Measurements from ENCODE around the gene CD68.
A peak's percentile ranks its signal among the peaks of the same experiment; 100 is the strongest.
"Not testable (repeated sequence)": the region's sequence is repeated elsewhere in the genome, so short reads cannot be mapped to it uniquely, and the experiment has no call there.

The CD68 gene

GRCh38 chr17:7580604-7581575, 1.5 kb downstream of the CD68 start:
- DNase-seq (ENCODE audit: low spot score): peak; percentile 66

- DNase-seq (ENCODE audit: low spot score): no peak
Measured at GRCh38 chr17:7582396-7583252, 3.2 kb downstream of the CD68 start.

GRCh38 chr17:7583253-7584109, 4.0 kb downstream of the CD68 start, which contains the start of gene MPDU1:
TSS of gene MPDU1 (plus strand) at chr17:7583852. CDS start at chr17:7583863, 11 bp downstream.
- DNase-seq (ENCODE audit: low spot score): peak; percentile 95

DNA sequence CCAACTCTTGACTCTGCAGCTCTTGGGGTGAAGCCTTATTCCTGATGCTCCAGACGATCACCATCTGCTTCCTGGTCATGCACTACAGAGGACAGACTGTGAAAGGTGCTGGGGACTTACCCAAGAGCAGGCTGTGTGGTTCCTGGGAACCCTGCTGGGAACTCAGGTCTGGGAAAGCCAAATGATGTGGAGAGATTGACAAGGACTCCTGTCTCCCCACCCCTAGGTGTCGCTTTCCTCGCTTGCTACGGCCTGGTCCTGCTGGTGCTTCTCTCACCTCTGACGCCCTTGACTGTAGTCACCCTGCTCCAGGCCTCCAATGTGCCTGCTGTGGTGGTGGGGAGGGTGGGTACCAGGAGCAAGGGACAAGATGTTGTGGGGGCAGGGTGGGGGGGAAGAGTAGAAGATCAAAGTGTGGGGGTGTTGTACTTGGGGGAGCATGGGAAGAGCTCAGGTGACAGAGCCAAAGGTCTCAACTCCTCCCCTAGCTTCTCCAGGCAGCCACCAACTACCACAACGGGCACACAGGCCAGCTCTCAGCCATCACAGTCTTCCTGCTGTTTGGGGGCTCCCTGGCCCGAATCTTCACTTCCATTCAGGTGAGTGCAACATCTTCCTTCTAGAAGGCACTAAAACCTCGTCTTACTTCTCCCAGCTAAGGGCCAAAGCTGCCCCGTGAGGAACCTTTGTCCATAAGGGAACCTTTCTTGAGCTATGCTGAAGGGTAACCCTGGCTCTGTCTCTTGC, 7.4 kb downstream of the CD68 start:
- peak; percentile 67 for DNase-seq (ENCODE audit: low spot score)

DNA sequence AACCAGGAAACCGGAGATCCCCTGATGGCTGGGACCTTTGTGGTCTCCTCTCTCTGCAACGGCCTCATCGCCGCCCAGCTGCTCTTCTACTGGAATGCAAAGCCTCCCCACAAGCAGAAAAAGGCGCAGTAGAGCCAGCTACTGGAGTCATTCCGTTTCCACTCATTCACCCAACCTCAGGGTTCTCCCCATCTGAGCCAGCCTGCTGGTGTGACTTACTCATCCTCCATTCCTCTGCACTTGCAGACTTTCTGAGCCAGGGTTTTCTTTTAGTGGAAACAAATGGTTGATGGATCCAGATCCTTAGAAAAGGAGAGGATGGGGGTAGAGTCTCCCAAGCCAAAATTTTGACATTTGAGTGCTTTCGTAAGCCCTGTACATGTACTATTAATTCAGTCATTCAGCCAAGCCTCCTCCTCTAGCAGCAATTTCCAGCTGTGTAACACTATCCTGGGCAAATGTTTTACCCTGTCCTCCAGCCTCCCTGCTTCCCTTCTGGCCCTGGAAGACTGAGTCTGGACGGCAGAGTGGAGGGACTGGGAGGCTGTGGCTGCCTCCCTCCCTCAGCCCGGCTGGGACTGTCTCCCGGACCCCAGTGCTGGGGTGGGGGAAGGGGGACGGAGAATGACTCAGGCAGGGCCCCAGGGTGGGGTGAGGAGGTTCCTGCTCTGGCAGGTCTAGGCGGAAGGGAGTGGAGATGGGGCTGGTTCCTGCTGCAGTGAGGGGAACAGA, 8.1 kb downstream of the CD68 start:
- no peak for DNase-seq (ENCODE audit: low spot score)

DNA sequence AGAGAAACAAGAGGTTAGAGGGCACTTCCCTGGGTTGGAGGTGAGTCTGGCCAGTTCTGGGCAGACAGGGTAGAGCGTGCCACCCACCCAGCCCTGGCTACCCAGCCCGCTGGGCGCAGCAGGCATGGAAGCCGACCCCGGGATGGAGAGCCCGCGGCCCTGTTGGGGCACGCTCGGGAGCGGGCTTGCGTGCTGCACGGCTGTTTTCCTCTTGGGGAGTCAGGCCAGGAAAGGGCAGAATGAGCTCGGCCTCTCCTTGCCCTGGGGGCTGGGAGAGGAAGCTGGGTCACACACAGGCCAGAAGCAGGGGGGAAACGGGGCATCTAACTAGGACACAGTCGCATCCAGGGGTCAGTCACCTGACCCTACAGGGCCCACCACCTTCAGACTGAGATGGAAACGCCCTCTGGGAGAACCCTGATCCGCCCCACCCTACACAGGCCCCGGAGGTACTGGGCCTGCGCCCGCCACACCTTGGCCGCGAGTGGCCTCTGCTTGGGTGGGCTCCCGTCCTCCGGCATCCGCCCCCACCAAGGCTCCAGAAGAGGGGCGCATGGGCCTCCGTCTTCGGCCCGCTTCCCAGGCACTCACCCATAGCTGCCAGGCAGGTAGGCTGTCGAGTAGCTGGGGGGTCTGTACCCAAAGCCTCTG, 9.2 kb downstream of the CD68 start:
- no peak for DNase-seq (ENCODE audit: low spot score)

GRCh38 chr17:7589204-7589868, 9.9 kb downstream of the CD68 start:
- DNase-seq (ENCODE audit: low spot score): peak; percentile 84

GRCh38 chr17:7589891-7590691, 10.7 kb downstream of the CD68 start, which contains the start of gene SOX15:
TSS of gene SOX15 (minus strand) at chr17:7590094. CDS start at chr17:7589676, 418 bp downstream.
- no peak for DNase-seq (ENCODE audit: low spot score)

DNA sequence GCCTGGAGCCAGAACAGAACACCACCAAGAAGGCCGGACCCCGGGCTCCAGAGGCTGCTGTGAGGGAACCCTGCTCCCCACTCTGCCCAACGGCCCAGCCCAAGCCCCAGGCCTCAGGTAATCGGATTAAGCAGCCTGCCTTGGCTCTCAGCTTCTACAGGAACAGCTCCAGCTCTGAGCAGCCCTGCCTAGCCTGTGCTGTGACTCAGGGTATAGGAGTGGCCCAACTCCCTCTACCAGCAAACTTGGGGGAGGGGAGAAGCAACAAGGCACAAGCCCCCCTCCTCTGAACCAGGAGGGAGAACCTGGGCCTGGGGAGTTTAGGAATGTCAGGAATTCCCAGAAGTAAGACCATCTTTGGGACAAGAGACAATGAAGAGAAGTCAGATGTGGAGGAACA, 11.3 kb downstream of the CD68 start:
- DNase-seq (ENCODE audit: low spot score): no peak

GRCh38 chr17:7591596-7591995, 12.2 kb downstream of the CD68 start:
- no peak for DNase-seq (ENCODE audit: low spot score)

- DNase-seq (ENCODE audit: low spot score): no peak
Measured at GRCh38 chr17:7592422-7593021, 13.1 kb downstream of the CD68 start.

- no peak for DNase-seq (ENCODE audit: low spot score)
Measured at GRCh38 chr17:7593296-7593695, 13.9 kb downstream of the CD68 start.

DNA sequence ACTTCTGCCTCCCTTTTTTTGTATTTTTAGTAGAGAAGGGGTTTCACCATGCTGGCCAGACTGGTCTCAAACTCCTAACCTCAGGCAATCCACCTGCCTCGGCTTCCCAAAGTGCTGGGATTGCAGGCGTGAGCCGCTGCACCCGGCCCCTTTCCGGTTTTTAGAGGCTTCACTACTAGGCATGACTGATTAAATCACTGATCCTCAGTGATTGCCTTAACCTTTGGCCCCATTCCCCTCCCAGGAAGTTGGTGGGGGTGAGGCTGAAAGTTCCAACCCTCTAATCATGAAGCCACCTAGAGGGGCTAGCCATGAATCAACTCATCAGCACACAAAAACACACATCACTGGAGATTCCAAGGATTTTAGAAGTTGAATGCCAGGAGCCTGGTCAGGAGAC, 18.1 kb downstream of the CD68 start:
- DNase-seq (ENCODE audit: low spot score): not testable (repeated sequence)

DNA sequence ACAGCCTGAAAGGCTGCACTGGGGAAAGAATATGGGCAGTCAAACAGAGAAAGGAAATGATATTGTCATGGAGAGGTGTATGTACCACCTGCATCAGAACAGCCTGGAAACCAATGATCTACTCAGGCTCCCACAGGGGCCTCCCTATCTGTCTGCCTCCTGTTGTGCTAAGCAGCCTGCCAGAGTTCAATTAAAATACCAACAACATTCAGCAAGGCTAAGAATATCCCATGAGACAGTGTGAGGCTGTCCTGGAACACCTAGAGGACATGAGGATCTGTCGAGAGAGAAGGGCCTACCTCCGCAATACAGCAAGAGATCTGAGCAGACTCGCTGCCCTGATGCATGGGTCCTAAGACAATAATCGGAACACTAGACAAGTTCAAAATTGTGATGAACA, 26.8 kb downstream of the CD68 start:
- no peak for DNase-seq (ENCODE audit: low spot score)

DNA sequence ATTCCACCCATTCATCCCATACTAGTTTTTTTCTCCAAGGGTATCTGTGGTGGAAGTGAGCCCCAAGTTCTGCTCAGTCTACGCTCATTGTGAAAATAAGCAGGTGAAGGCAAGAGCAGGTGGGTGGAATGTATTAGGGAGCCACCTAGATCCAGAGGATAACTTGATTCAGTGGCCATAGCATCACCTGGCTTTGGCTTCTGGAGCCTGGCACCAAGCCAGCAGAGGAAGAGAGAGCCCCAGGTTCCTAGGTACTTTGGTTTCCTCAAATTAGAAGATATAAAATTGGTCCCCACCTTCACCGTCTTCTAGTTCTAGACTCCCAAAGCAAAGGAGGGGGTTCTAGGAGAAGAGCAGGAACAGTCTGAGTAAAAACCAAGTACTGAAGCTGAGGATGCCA, 31.2 kb downstream of the CD68 start:
- DNase-seq (ENCODE audit: low spot score): no peak

GRCh38 chr17:7611635-7612293, 32.3 kb downstream of the CD68 start:
- no peak for DNase-seq (ENCODE audit: low spot score)

DNA sequence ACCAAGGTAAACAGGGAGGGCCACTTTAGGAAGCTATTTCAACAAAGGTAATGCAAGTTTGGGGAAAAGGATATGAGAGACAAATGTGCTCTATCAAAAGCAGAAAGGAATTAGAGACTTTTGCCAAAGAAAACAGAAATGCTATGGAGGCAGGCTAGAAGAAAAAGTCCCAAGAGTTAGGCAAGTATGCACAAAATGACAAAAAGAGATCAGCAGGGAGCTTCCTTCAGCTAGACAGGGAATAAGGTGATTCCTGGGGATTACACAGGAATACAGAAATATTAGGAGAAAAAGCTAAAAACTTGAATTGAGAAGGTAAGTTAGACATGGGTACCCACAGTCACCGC, 32.8 kb downstream of the CD68 start:
- DNase-seq (ENCODE audit: low spot score): no peak
